Measurements from ENCODE around the gene SMIM24. TPM values are rescaled to one million over a fixed set of nuclear protein-coding genes. Genes with fewer than 3 reads are reported as not detected.

Gene SMIM24
- total RNA-seq, result not detected in 2 replicates

DNA sequence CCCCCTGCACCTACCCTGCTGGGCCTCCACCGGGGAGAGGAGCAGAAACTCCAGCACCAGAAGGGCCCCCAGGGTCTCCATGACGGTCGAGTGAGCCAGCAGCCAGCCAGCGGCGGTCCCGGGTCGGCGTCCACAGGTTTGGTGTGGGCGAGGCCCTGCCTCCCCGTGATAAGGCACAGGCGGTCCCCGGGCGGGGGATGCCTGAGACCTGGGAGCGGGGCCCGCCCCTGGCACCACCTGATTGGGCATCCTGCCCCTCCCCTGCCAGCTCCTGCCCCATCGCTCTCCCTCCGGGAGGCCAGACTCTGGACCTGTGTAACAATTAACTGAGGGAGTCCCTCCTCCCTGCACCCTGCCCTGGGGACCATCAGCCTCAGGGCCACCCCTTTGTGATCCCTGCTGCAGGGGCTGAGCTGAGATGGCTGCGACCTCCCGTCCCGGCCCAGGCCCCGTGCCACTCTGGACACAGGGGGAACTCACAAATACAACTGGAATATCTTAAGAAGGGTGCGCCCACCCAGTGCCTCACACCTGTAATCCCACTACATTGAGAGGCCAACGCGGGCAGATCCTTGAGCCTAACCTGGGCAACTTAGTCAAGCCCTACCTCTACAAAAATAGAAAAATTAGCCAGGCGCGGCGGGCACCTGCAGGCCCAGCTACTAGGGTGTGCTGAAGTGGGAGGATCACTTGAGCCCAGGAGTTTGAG lies at the start of gene SMIM24:
SMIM24 (minus strand) TSS at position 143 of the 709 bp plus-strand sequence; CDS start at position 81, 62 bp downstream.

DNA sequence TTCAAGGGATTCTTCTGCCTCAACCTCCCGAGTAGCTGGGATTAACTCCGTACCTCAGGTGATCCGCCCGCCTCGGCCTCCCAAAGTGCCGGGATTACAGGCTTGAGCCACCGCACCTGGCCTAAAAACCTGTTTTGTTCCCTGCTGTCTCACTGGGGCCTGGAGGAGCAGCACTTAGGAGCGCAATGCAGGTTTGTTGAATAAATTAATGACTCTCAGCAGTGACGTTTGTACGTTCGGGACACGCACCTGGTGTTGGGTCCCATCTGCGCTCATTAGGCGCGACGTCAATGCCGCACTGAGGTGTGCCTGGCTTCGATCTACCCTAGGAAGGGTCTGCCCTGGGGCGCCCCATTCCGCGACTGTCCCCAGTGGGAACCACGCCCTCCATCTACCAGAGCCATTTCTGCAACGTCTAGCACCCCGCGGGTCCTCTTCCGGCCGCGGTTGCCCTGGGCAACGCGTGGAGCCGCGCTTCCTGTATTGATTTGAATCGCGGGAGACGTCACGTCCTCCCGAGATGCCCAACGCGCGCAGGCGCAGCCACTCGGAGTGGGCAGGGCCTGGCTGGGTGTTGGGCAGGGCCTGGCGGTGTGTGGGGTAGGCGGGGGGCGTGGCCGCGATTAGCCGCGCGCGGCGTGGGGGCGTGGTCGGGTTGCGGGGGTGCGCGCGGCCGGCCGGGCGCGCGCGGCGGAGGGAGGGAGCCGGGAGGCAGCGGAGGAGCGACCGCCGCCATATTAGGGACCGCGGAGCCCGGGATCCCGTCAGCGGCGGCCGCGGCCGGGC lies 25.5 kb upstream of the SMIM24 start, which contains the start of gene FZR1:
FZR1 (plus strand) TSS at position 714 of the 786 bp plus-strand sequence. CDS start 16,679 bp downstream, outside the sequence.

GRCh38 chr19:3500429-3501101 lies 20.2 kb upstream of the SMIM24 start, which contains the start of gene DOHH:
Gene DOHH, minus strand, starts transcription at chr19:3500674. Its CDS starts 3,860 bp downstream, at chr19:3496814.

GRCh38 chr19:3483226-3483628 lies 2.9 kb upstream of the SMIM24 start, which contains the start of gene SMIM44:
Gene SMIM44, minus strand, starts transcription at chr19:3483441. Its CDS starts 38 bp downstream, at chr19:3483403.

Other genes with a start within 250 kb of the SMIM24 start
- gene NFIC, start 113.9 kb downstream of the SMIM24 start, total RNA-seq, result 53.5 and 69.8 TPM in 2 replicates
- not detected in 2 replicates for gene SMIM44, start 2.9 kb upstream of the SMIM24 start, total RNA-seq
- gene DOHH, start 20.1 kb upstream of the SMIM24 start, total RNA-seq, result 9.3 and 13.6 TPM in 2 replicates
- gene FZR1, start 25.8 kb upstream of the SMIM24 start, total RNA-seq, result 30.5 and 33.0 TPM in 2 replicates
- gene TEKTIP1, start 58.6 kb upstream of the SMIM24 start, total RNA-seq, result not detected in 2 replicates
- 86.3 and 130 TPM in 2 replicates for gene MFSD12, start 77.1 kb upstream of the SMIM24 start, total RNA-seq
- gene HMG20B, start 92.4 kb upstream of the SMIM24 start, total RNA-seq, result 84.4 and 98.6 TPM in 2 replicates
- under 0.01 and 0.06 TPM in 2 replicates for gene GIPC3, start 105.0 kb upstream of the SMIM24 start, total RNA-seq
- 4.0 and 6.3 TPM in 2 replicates for gene TBXA2R, start 126.3 kb upstream of the SMIM24 start, total RNA-seq
- 18.2 and 24.6 TPM in 2 replicates for gene CACTIN, start 146.3 kb upstream of the SMIM24 start, total RNA-seq
- gene PIP5K1C, start 219.9 kb upstream of the SMIM24 start, total RNA-seq, result 21.8 and 26.9 TPM in 2 replicates
- gene TJP3, start 227.9 kb upstream of the SMIM24 start, total RNA-seq, result not detected in 2 replicates